ENCODE results near the gene RBBP7. TPM values are rescaled to one million over a fixed set of nuclear protein-coding genes. Genes with fewer than 3 reads are reported as not detected.

Gene RBBP7
- total RNA-seq, 1 experiment from 2014 or later: 196 TPM

DNA sequence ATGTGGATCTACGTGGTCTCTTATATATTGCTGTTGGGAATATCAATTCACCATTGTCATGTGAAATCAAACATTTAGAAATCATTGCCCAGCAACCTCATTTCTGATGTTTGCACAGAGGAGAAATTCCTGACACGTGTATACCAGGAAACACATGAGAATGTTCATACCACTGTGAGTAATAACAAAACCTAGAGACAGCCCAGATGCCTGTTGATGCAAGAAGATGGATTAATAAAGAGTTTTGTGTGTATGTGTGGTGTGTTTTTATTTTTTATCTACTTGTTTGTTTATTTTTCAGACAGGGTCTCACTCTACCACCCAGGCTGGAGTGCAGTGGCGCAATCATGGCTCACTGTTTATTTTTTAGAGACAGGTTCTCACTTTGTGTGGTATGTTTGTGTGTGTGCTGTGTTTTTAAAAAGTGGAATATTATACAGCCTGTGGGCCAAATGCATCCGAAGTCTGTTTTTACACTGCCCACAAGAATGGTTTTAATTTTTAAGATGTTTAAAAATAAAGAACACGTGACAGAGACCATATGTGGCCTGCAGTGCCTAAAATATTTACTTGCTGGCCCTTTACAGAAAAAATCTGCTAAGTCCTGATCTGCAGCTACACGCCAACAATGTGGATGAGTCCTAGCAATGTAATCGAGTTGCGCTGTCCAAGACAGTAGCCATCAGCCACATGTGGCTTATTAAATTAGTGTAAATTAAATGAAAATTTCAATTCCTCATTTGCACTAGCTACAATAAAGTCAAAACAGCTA lies 44.7 kb downstream of the RBBP7 start:
- H3K27me3 Mint-ChIP-seq (ENCODE audit: unreplicated experiment): no peaks in the 10 kb centered on the region
- TF ChIP-seq CTCF (IDR thresholded peaks at IDR 0.05; ENCODE audit: unreplicated experiment): no peak
- BruUV-seq (replicated peaks): no TSS peak
- intact Hi-C loops (cut with micrococcal nuclease; ENCODE audit: unreplicated experiment): no loop called here
- H3K27ac Mint-ChIP-seq (ENCODE audit: unreplicated experiment): peak overlapping the region; percentile 72
- H3K4me3 Mint-ChIP-seq (ENCODE audit: low read depth, unreplicated experiment): no peak overlapping the region
- no peak for DNase-seq
- peaks cover 13% of the 10 kb centered on the region for H3K4me1 Mint-ChIP-seq (ENCODE audit: low read depth, unreplicated experiment)
- peaks cover 29% of the 10 kb centered on the region for H3K36me3 Mint-ChIP-seq (ENCODE audit: insufficient read depth, unreplicated experiment)
- CTCF ChIA-PET: interaction anchor here (1.7 kb wide), 1 partner anchor 221 kb away, joined by 8 read pairs; no protein-coding TSS in a partner anchor
- no peaks in the 10 kb centered on the region for H3K9me3 Mint-ChIP-seq (ENCODE audit: low read depth, unreplicated experiment)

GRCh38 chrX:16822723-16823122 lies 47.4 kb downstream of the RBBP7 start:
- H3K9me3 Mint-ChIP-seq (ENCODE audit: low read depth, unreplicated experiment): no peaks in the 10 kb centered on the region
- H3K27me3 Mint-ChIP-seq (ENCODE audit: unreplicated experiment): no peaks in the 10 kb centered on the region
- no peak for TF ChIP-seq CTCF (IDR thresholded peaks at IDR 0.05; ENCODE audit: unreplicated experiment)
- BruUV-seq (replicated peaks): no TSS peak
- CTCF ChIA-PET: interaction anchor here (0.5 kb wide), 1 partner anchor 50 kb away, joined by 3 read pairs; no protein-coding TSS in a partner anchor
- no peak for DNase-seq
- no peak overlapping the region for H3K27ac Mint-ChIP-seq (ENCODE audit: unreplicated experiment)
- peaks cover 15% of the 10 kb centered on the region for H3K36me3 Mint-ChIP-seq (ENCODE audit: insufficient read depth, unreplicated experiment)
- H3K4me1 Mint-ChIP-seq (ENCODE audit: low read depth, unreplicated experiment): peaks cover 13% of the 10 kb centered on the region
- intact Hi-C loops (cut with micrococcal nuclease; ENCODE audit: unreplicated experiment): no loop called here
- no peak overlapping the region for H3K4me3 Mint-ChIP-seq (ENCODE audit: low read depth, unreplicated experiment)

DNA sequence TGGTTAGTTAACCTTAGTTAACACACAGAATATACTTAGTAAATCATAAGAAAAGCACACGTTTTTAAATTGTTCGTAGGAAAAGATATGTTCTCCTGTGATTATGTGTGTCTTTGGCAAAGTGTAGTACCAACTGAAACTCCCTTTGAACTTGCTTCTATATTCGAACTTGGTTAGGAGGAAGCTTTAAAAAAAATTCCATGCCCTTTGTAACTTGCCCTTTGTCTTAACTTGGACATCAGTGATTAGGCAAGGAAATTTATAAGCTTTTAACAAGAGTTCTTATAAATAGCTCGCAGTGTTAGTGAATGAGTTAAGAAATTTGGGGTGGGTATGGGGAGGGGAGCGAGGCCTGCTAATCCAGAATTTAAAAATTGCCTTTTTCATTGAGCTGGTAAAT lies 50.5 kb downstream of the RBBP7 start:
- no peak overlapping the region for H3K27ac Mint-ChIP-seq (ENCODE audit: unreplicated experiment)
- intact Hi-C loops (cut with micrococcal nuclease; ENCODE audit: unreplicated experiment): no loop called here

GRCh38 chrX:16814597-16814996 lies 55.6 kb downstream of the RBBP7 start:
- Mint-ChIP-seq H3K36me3 (ENCODE audit: insufficient read depth, unreplicated experiment) (peaks cover 10% of the 10 kb centered on the region), H3K27ac (ENCODE audit: unreplicated experiment) (no peak overlapping the region), H3K4me1 (ENCODE audit: low read depth, unreplicated experiment) (no peaks in the 10 kb centered on the region), H3K4me3 (ENCODE audit: low read depth, unreplicated experiment) (no peak overlapping the region), H3K9me3 (ENCODE audit: low read depth, unreplicated experiment) (no peaks in the 10 kb centered on the region), H3K27me3 (ENCODE audit: unreplicated experiment) (no peaks in the 10 kb centered on the region)
- no peak for TF ChIP-seq CTCF (IDR thresholded peaks at IDR 0.05; ENCODE audit: unreplicated experiment)
- BruUV-seq (replicated peaks): no TSS peak
- intact Hi-C loops (cut with micrococcal nuclease; ENCODE audit: unreplicated experiment): no loop called here
- DNase-seq: no peak
- CTCF ChIA-PET: no interaction called here

More for the DNA sequence above, 50.5 kb downstream of the RBBP7 start:
- H3K4me3 Mint-ChIP-seq (ENCODE audit: low read depth, unreplicated experiment): no peak overlapping the region
- DNase-seq: no peak
- peaks cover 12% of the 10 kb centered on the region for H3K36me3 Mint-ChIP-seq (ENCODE audit: insufficient read depth, unreplicated experiment)
- CTCF ChIA-PET: interaction anchor here (0.6 kb wide), 1 partner anchor 793 kb away, joined by 8 read pairs; no protein-coding TSS in a partner anchor
- H3K4me1 Mint-ChIP-seq (ENCODE audit: low read depth, unreplicated experiment): peaks cover under 1% of the 10 kb centered on the region
- H3K9me3 Mint-ChIP-seq (ENCODE audit: low read depth, unreplicated experiment): no peaks in the 10 kb centered on the region
- no TSS peak for BruUV-seq (replicated peaks)
- H3K27me3 Mint-ChIP-seq (ENCODE audit: unreplicated experiment): no peaks in the 10 kb centered on the region
- no peak for TF ChIP-seq CTCF (IDR thresholded peaks at IDR 0.05; ENCODE audit: unreplicated experiment)
